GM06990 (cell line): Measurements from ENCODE around the gene YJU2.

Experiments used
- DNase-seq: peaks from one replicate; pipeline ENCODE4 v3.0.0-alpha.2; 2011; ENCODE audit not compliant: insufficient read length; ENCODE audit errors: extremely low read depth
- H3K27me3 ChIP-seq: replicated peaks from 2 replicates; pipeline ENCODE4 v1.6.0; 2011; ENCODE audit warnings: low read length; ENCODE audit not compliant: control insufficient read depth, insufficient read depth
- H3K36me3 ChIP-seq: 2 replicates; pipeline ENCODE4 v1.5.1; 2011; ENCODE audit warnings: low read length; ENCODE audit not compliant: control insufficient read depth, insufficient read depth
- H3K4me3 ChIP-seq: replicated peaks from 2 replicates; pipeline ENCODE4 v1.5.1; 2011; ENCODE audit warnings: low read depth, mild to moderate bottlenecking, control low read depth, low read length
- TF ChIP-seq, protein P1 (sequence below): IDR thresholded peaks from 2 replicates; pipeline ENCODE4 v1.5.1; 2011; ENCODE audit warnings: low read length, control low read depth, mild to moderate bottlenecking, inconsistent platforms; ENCODE audit not compliant: insufficient read depth, poor library complexity, severe bottlenecking

YJU2 gene

GRCh38 chr19:4200940-4201542 lies 45.8 kb upstream of the YJU2 start:
- DNase-seq: no peak
- H3K36me3 ChIP-seq: no peaks in the 10 kb centered on the region
- H3K4me3 ChIP-seq: no peak overlapping the region
- H3K27me3 ChIP-seq: no peaks in the 10 kb centered on the region
- TF ChIP-seq, protein P1, sequence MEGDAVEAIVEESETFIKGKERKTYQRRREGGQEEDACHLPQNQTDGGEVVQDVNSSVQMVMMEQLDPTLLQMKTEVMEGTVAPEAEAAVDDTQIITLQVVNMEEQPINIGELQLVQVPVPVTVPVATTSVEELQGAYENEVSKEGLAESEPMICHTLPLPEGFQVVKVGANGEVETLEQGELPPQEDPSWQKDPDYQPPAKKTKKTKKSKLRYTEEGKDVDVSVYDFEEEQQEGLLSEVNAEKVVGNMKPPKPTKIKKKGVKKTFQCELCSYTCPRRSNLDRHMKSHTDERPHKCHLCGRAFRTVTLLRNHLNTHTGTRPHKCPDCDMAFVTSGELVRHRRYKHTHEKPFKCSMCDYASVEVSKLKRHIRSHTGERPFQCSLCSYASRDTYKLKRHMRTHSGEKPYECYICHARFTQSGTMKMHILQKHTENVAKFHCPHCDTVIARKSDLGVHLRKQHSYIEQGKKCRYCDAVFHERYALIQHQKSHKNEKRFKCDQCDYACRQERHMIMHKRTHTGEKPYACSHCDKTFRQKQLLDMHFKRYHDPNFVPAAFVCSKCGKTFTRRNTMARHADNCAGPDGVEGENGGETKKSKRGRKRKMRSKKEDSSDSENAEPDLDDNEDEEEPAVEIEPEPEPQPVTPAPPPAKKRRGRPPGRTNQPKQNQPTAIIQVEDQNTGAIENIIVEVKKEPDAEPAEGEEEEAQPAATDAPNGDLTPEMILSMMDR: no peak

GRCh38 chr19:4201798-4202197 lies 45.1 kb upstream of the YJU2 start:
- H3K4me3 ChIP-seq: no peak overlapping the region
- DNase-seq: no peak
- no peaks in the 10 kb centered on the region for H3K27me3 ChIP-seq
- no peaks in the 10 kb centered on the region for H3K36me3 ChIP-seq
- TF ChIP-seq, protein P1: no peak

DNA sequence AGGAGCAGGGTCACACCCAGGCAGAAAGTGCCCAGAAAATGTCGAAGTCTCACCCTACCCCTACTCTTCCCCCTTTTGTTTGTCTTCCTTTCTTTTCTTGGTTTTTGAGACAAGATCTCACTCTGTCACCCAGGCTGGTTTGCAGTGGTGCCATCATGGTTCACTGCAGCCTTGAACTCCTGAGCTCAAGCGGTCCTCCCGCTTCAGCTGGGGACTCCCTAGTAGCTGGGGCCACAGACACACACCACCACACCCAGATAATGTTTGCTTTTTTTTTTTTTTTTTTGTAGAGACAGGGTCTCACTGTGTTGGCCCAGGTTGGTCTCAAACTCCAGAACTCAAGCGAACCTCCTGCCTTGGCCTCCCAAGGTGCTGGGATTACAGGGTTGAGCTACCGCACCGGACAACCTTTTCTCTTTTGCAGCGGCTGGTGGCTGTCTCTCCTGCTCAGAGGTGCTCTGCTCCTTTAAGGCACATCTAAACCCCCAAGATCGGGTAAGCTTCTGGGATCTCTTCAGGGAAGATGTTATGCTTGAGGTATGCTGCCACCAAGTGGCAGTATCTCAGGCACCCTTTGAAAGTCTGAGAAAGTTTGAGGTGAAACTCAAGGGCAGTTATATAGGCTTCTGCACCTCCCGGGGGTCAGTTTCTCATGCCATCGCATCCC lies 39.9 kb upstream of the YJU2 start:
- H3K36me3 ChIP-seq: no peaks in the 10 kb centered on the region
- H3K27me3 ChIP-seq: no peaks in the 10 kb centered on the region
- no peak overlapping the region for H3K4me3 ChIP-seq
- TF ChIP-seq, protein P1: peak; percentile 53
- no peak for DNase-seq

DNA sequence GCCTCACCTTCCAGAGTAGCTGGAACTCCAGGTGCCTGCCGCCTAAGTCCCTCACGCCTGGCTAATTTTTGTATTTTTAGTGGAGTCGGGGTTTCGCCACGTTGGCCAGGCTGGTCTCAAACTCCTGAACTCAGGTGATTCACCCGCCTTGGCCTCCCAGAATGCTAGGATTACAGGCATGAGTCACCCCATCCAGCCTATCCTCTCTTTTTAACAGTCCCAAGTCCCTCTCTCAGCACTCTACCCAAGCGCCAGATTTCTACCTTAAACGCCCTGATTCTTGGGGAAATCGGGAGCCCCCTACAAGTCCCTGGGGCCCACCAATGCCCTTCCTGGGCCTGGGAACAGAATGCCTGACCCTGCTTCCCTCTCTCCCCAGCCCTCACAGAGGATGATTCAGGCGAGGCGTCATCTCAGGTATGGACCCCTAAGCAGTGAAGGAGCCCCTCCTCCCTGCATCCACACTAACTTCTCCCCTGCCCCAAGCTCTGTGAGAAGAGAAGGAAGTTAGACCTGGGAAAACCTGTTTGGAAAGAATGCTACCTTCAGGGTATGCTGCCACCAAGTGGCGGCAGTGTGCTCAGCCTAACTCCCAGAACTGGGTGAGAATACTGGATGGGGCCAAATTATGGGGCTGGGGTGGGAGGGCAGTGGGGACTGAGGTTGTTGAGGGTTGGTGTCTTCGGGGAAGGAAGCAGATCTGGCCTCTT lies 38.3 kb upstream of the YJU2 start:
- no peaks in the 10 kb centered on the region for H3K36me3 ChIP-seq
- no peak for DNase-seq
- TF ChIP-seq, protein P1: peak; percentile 79
- H3K27me3 ChIP-seq: no peaks in the 10 kb centered on the region
- no peak overlapping the region for H3K4me3 ChIP-seq

DNA sequence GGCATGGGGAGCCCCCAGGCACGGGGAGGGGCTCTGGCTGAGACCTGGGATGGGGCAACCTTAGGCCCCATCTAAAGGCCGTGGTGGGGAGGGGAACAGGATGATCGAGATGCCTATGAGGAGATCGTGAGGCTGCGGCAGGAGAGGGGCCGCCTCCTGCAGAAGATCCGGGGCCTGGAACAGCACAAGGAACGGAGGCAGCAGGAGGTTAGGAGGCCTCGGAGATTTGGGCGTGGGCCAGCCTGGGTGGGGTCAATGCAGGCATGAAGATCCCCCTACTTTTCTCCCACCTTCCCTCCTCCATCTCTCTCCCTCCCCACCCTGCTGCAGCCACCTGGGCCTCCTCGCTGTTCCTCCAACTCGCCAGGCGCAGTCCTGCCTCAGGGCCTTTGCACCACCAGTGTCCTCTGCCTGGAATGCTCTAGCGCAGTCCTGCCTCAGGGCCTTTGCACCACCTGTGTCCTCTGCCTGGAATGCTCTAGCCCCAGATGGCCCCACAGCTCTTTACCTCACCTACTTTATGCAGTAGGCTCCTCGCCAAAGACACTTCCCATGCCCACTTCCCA lies 36.6 kb upstream of the YJU2 start:
- no peak for DNase-seq
- Histone ChIP-seq H3K36me3 (no peaks in the 10 kb centered on the region), H3K4me3 (no peak overlapping the region), H3K27me3 (no peaks in the 10 kb centered on the region)
- TF ChIP-seq, protein P1: no peak
